HTR-8/SVneo (cell line): Measurements from ENCODE around the gene ZNF10.

ENCODE experiments used
- DNase-seq: peaks from one replicate; pipeline ENCODE4 v3.0.0; 2011; ENCODE audit warnings: low spot score, mixed read lengths; ENCODE audit not compliant: insufficient read length
- FAIRE-seq: peaks from 2 replicates; lab custom pipeline; 2011; peaks lifted over from hg19 to GRCh38; lab: Jason Lieb, UNC

Gene ZNF10

GRCh38 chr12:133190176-133190575, 59.7 kb downstream of the ZNF10 start:
- FAIRE-seq (no peak), DNase-seq (no peak)

GRCh38 chr12:133192847-133193246, 62.4 kb downstream of the ZNF10 start:
- DNase-seq, result no peak
- no peak for FAIRE-seq

- DNase-seq, result no peak
- FAIRE-seq, result no peak
These were observed 71.5 kb downstream of the ZNF10 start for GRCh38 chr12:133201888-133202287.

- no peak for FAIRE-seq
- DNase-seq, result no peak
These were observed 72.3 kb downstream of the ZNF10 start for GRCh38 chr12:133202493-133203343.

- FAIRE-seq (no peak), DNase-seq (no peak)
These were observed 73.2 kb downstream of the ZNF10 start for GRCh38 chr12:133203344-133204263.

GRCh38 chr12:133204264-133204603, 73.8 kb downstream of the ZNF10 start:
- no peak for DNase-seq
- no peak for FAIRE-seq

- FAIRE-seq, result no peak
These were observed 76.0 kb downstream of the ZNF10 start for GRCh38 chr12:133206390-133206789.

More at GRCh38 chr12:133206390-133206789, 76.0 kb downstream of the ZNF10 start:
- no peak for DNase-seq
